HUES6 (cell line): ENCODE results near the gene TP53BP1.

ENCODE experiments used
- H3K27ac ChIP-seq: 2 replicates; pipeline ENCODE4 v1.7.0; 2013; ENCODE audit warnings: low read depth, mild to moderate bottlenecking, low read length, inconsistent platforms
- H3K27me3 ChIP-seq: 2 replicates; pipeline ENCODE4 v1.6.1; 2013; ENCODE audit warnings: low read length; ENCODE audit not compliant: control insufficient read depth, insufficient read depth
- H3K36me3 ChIP-seq: 2 replicates; pipeline ENCODE4 v1.6.1; 2013; ENCODE audit warnings: low read length; ENCODE audit not compliant: control insufficient read depth, insufficient read depth
- H3K4me1 ChIP-seq: 2 replicates; pipeline ENCODE4 v1.6.1; 2013; ENCODE audit warnings: low read length; ENCODE audit not compliant: control insufficient read depth, insufficient read depth
- H3K4me3 ChIP-seq: 2 replicates; pipeline ENCODE4 v1.5.1; 2013; ENCODE audit warnings: low read depth, low read length
- H3K9ac ChIP-seq: one replicate; pipeline ENCODE4 v1.6.1; 2013; ENCODE audit warnings: mild to moderate bottlenecking, low read length
- H3K9me3 ChIP-seq: 2 replicates; pipeline ENCODE4 v1.6.1; 2013; ENCODE audit warnings: low read depth, low read length; ENCODE audit not compliant: control insufficient read depth, insufficient read depth

TP53BP1 gene

GRCh38 chr15:43518197-43518761 is 25.3 kb upstream of the TP53BP1 start:
- H3K4me3 ChIP-seq = peak overlapping the region; percentile 69
- no peak overlapping the region for H3K9ac ChIP-seq
- no peaks in the 10 kb centered on the region for H3K36me3 ChIP-seq
- peaks cover 33% of the 10 kb centered on the region for H3K4me1 ChIP-seq
- no peak overlapping the region for H3K27ac ChIP-seq
- peaks cover 72% of the 10 kb centered on the region for H3K27me3 ChIP-seq
- H3K9me3 ChIP-seq = no peaks in the 10 kb centered on the region

- Histone ChIP-seq H3K4me3 (peak within 1 kb of the TSS; percentile 69), H3K36me3 (no peaks in the 10 kb centered on the region), H3K4me1 (peaks cover 33% of the 10 kb centered on the region), H3K27me3 (peaks cover 72% of the 10 kb centered on the region), H3K9ac (no peak within 1 kb of the TSS), H3K27ac (no peak within 1 kb of the TSS), H3K9me3 (no peaks in the 10 kb centered on the region)
These were observed 24.6 kb upstream of the TP53BP1 start, which contains the start of gene MAP1A for GRCh38 chr15:43517354-43518196. Gene MAP1A (plus strand): TSS chr15:43517608. CDS start chr15:43521474, 3,866 bp downstream.

- Histone ChIP-seq H3K9ac (no peak overlapping the region), H3K27ac (no peak overlapping the region), H3K9me3 (no peaks in the 10 kb centered on the region), H3K36me3 (no peaks in the 10 kb centered on the region), H3K27me3 (peaks cover 72% of the 10 kb centered on the region), H3K4me1 (peaks cover 33% of the 10 kb centered on the region), H3K4me3 (peak overlapping the region; percentile 69)
These were observed 23.9 kb upstream of the TP53BP1 start for GRCh38 chr15:43516801-43517353.

GRCh38 chr15:43516185-43516584 is 23.2 kb upstream of the TP53BP1 start:
- peaks cover 39% of the 10 kb centered on the region for H3K4me1 ChIP-seq
- H3K27me3 ChIP-seq = peaks cover 78% of the 10 kb centered on the region
- H3K9me3 ChIP-seq = no peaks in the 10 kb centered on the region
- no peaks in the 10 kb centered on the region for H3K36me3 ChIP-seq
- peak overlapping the region; percentile 69; the same call in 1 of the 2 replicates for H3K4me3 ChIP-seq
- no peak overlapping the region for H3K9ac ChIP-seq
- H3K27ac ChIP-seq = no peak overlapping the region

- Histone ChIP-seq H3K27ac (no peak overlapping the region), H3K9me3 (no peaks in the 10 kb centered on the region), H3K36me3 (no peaks in the 10 kb centered on the region), H3K4me3 (no peak overlapping the region), H3K4me1 (peaks cover 40% of the 10 kb centered on the region), H3K9ac (no peak overlapping the region), H3K27me3 (peaks cover 79% of the 10 kb centered on the region)
These were observed 22.8 kb upstream of the TP53BP1 start for GRCh38 chr15:43515741-43516140.

- Histone ChIP-seq H3K4me1 (peaks cover 40% of the 10 kb centered on the region), H3K9ac (no peak overlapping the region)
These were observed 21.5 kb upstream of the TP53BP1 start for GRCh38 chr15:43514241-43515057.

GRCh38 chr15:43513550-43513949 is 20.6 kb upstream of the TP53BP1 start:
- Histone ChIP-seq H3K36me3 (no peaks in the 10 kb centered on the region), H3K27me3 (peaks cover 57% of the 10 kb centered on the region), H3K4me3 (no peak overlapping the region), H3K9me3 (no peaks in the 10 kb centered on the region), H3K9ac (no peak overlapping the region), H3K27ac (no peak overlapping the region), H3K4me1 (peaks cover 35% of the 10 kb centered on the region)

More at GRCh38 chr15:43514241-43515057, 21.5 kb upstream of the TP53BP1 start:
- H3K27me3 ChIP-seq = peaks cover 66% of the 10 kb centered on the region
- H3K27ac ChIP-seq = no peak overlapping the region
- no peaks in the 10 kb centered on the region for H3K36me3 ChIP-seq
- peak overlapping the region; percentile 38 for H3K4me3 ChIP-seq
- no peaks in the 10 kb centered on the region for H3K9me3 ChIP-seq

- peaks cover 38% of the 10 kb centered on the region for H3K27me3 ChIP-seq
- H3K9ac ChIP-seq = no peak overlapping the region
- H3K9me3 ChIP-seq = no peaks in the 10 kb centered on the region
- peak overlapping the region; percentile 78 for H3K4me3 ChIP-seq
- no peaks in the 10 kb centered on the region for H3K36me3 ChIP-seq
- peaks cover 17% of the 10 kb centered on the region for H3K4me1 ChIP-seq
- no peak overlapping the region for H3K27ac ChIP-seq
These were observed 18.3 kb upstream of the TP53BP1 start for GRCh38 chr15:43511012-43511885.

- peak overlapping the region; percentile 28; the same call in 1 of the 2 replicates for H3K27ac ChIP-seq
- H3K4me1 ChIP-seq = peaks cover 11% of the 10 kb centered on the region
- H3K9me3 ChIP-seq = no peaks in the 10 kb centered on the region
- peaks cover 29% of the 10 kb centered on the region for H3K27me3 ChIP-seq
- peak overlapping the region; percentile 74 for H3K9ac ChIP-seq
- H3K4me3 ChIP-seq = peak overlapping the region; percentile 78
- H3K36me3 ChIP-seq = no peaks in the 10 kb centered on the region
These were observed 17.4 kb upstream of the TP53BP1 start for GRCh38 chr15:43510200-43511011.
